ENCODE data around the gene ZNF362. TPM values are rescaled to one million over a fixed set of nuclear protein-coding genes. Genes with fewer than 3 reads are reported as not detected.

The ZNF362 gene
- total RNA-seq, 1 experiment from 2014 or later, result 29.5 TPM

GRCh38 chr1:33254491-33254890 is 1.8 kb upstream of the ZNF362 start:
- Mint-ChIP-seq H3K36me3 (ENCODE audit: insufficient read depth, unreplicated experiment) (peaks cover 23% of the 10 kb centered on the region), H3K4me1 (ENCODE audit: low read depth, unreplicated experiment) (peaks cover 14% of the 10 kb centered on the region), H3K27me3 (ENCODE audit: unreplicated experiment) (peaks cover 27% of the 10 kb centered on the region), H3K27ac (ENCODE audit: unreplicated experiment) (no peak overlapping the region), H3K4me3 (ENCODE audit: low read depth, unreplicated experiment) (no peak overlapping the region), H3K9me3 (ENCODE audit: low read depth, unreplicated experiment) (peaks cover 3% of the 10 kb centered on the region)
- no peak for DNase-seq
- no peak for TF ChIP-seq CTCF (IDR thresholded peaks at IDR 0.05; ENCODE audit: unreplicated experiment)
- CTCF ChIA-PET, result interaction anchor here (0.5 to 0.9 kb wide), 2 partner anchors 36 to 493 kb away, joined by 3 to 4 read pairs; no protein-coding TSS in a partner anchor
- no TSS peak for BruUV-seq (replicated peaks)
- intact Hi-C loops (cut with micrococcal nuclease; ENCODE audit: unreplicated experiment), result loop anchor here (2.0 kb wide), 1 partner anchor 36 kb away; no protein-coding TSS in a partner anchor

- intact Hi-C loops (cut with micrococcal nuclease; ENCODE audit: unreplicated experiment), result loop anchor here (2.0 kb wide), 1 partner anchor 37 kb away; no protein-coding TSS in a partner anchor
- no peak for TF ChIP-seq CTCF (IDR thresholded peaks at IDR 0.05; ENCODE audit: unreplicated experiment)
- no peak overlapping the region for H3K27ac Mint-ChIP-seq (ENCODE audit: unreplicated experiment)
- peak; percentile 83 for DNase-seq
- peaks cover 23% of the 10 kb centered on the region for H3K36me3 Mint-ChIP-seq (ENCODE audit: insufficient read depth, unreplicated experiment)
- H3K9me3 Mint-ChIP-seq (ENCODE audit: low read depth, unreplicated experiment), result peaks cover 1% of the 10 kb centered on the region
- H3K27me3 Mint-ChIP-seq (ENCODE audit: unreplicated experiment), result peaks cover 16% of the 10 kb centered on the region
- peak overlapping the region; percentile 87 for H3K4me3 Mint-ChIP-seq (ENCODE audit: low read depth, unreplicated experiment)
- CTCF ChIA-PET, result interaction anchor here (0.7 to 0.9 kb wide), 3 partner anchors 11 to 37 kb away, joined by 3 read pairs; no protein-coding TSS in a partner anchor
- BruUV-seq (replicated peaks), result no TSS peak
- peaks cover 25% of the 10 kb centered on the region for H3K4me1 Mint-ChIP-seq (ENCODE audit: low read depth, unreplicated experiment)
These were observed 708 bp upstream of the ZNF362 start for GRCh38 chr1:33255347-33256220.

GRCh38 chr1:33256221-33256470 is 146 bp upstream of the ZNF362 start:
- peak overlapping the region; percentile 87 for H3K4me3 Mint-ChIP-seq (ENCODE audit: low read depth, unreplicated experiment)
- CTCF ChIA-PET, result no interaction called here
- no peak overlapping the region for H3K27ac Mint-ChIP-seq (ENCODE audit: unreplicated experiment)
- TF ChIP-seq CTCF (IDR thresholded peaks at IDR 0.05; ENCODE audit: unreplicated experiment), result no peak
- H3K36me3 Mint-ChIP-seq (ENCODE audit: insufficient read depth, unreplicated experiment), result peaks cover 23% of the 10 kb centered on the region
- no peaks in the 10 kb centered on the region for H3K9me3 Mint-ChIP-seq (ENCODE audit: low read depth, unreplicated experiment)
- no peak for DNase-seq
- intact Hi-C loops (cut with micrococcal nuclease; ENCODE audit: unreplicated experiment), result no loop called here
- peaks cover 25% of the 10 kb centered on the region for H3K4me1 Mint-ChIP-seq (ENCODE audit: low read depth, unreplicated experiment)
- BruUV-seq (replicated peaks), result no TSS peak
- H3K27me3 Mint-ChIP-seq (ENCODE audit: unreplicated experiment), result peaks cover 10% of the 10 kb centered on the region

- peaks cover 23% of the 10 kb centered on the region for H3K36me3 Mint-ChIP-seq (ENCODE audit: insufficient read depth, unreplicated experiment)
- TF ChIP-seq CTCF (IDR thresholded peaks at IDR 0.05; ENCODE audit: unreplicated experiment), result no peak
- BruUV-seq (replicated peaks), result TSS peak; percentile 74
These were observed 997 bp downstream of the ZNF362 start for GRCh38 chr1:33257207-33257771.

More at GRCh38 chr1:33257207-33257771, 997 bp downstream of the ZNF362 start:
- H3K27me3 Mint-ChIP-seq (ENCODE audit: unreplicated experiment), result no peaks in the 10 kb centered on the region
- peak overlapping the region; percentile 87 for H3K4me3 Mint-ChIP-seq (ENCODE audit: low read depth, unreplicated experiment)
- no peaks in the 10 kb centered on the region for H3K9me3 Mint-ChIP-seq (ENCODE audit: low read depth, unreplicated experiment)
- H3K27ac Mint-ChIP-seq (ENCODE audit: unreplicated experiment), result peak overlapping the region; percentile 78
- intact Hi-C loops (cut with micrococcal nuclease; ENCODE audit: unreplicated experiment), result no loop called here
- peaks cover 25% of the 10 kb centered on the region for H3K4me1 Mint-ChIP-seq (ENCODE audit: low read depth, unreplicated experiment)
- CTCF ChIA-PET, result no interaction called here
- no peak for DNase-seq
